HUES48 (cell line): ENCODE results near the gene KLF16.

ENCODE experiments used
- H3K27ac ChIP-seq: one replicate; pipeline ENCODE4 v1.7.0; 2013; ENCODE audit warnings: low read depth, low read length, inconsistent platforms
- H3K27me3 ChIP-seq: 2 replicates; pipeline ENCODE4 v1.6.1; 2013; ENCODE audit warnings: mild to moderate bottlenecking, low read length; ENCODE audit not compliant: control insufficient read depth, insufficient read depth
- H3K36me3 ChIP-seq: 2 replicates; pipeline ENCODE4 v1.6.1; 2013; ENCODE audit warnings: low read length; ENCODE audit not compliant: control insufficient read depth, insufficient read depth
- H3K4me1 ChIP-seq: 2 replicates; pipeline ENCODE4 v1.6.1; 2013; ENCODE audit warnings: mild to moderate bottlenecking, low read length; ENCODE audit not compliant: control insufficient read depth, insufficient read depth
- H3K4me3 ChIP-seq: 2 replicates; pipeline ENCODE4 v1.5.1; 2013; ENCODE audit warnings: mild to moderate bottlenecking, low read depth, low read length
- H3K9ac ChIP-seq: 2 replicates; pipeline ENCODE4 v1.6.1; 2013; ENCODE audit warnings: mild to moderate bottlenecking, low read depth, low read length, moderate library complexity
- H3K9me3 ChIP-seq: 2 replicates; pipeline ENCODE4 v1.6.1; 2013; ENCODE audit warnings: low read length; ENCODE audit not compliant: control insufficient read depth, insufficient read depth

Gene KLF16

DNA sequence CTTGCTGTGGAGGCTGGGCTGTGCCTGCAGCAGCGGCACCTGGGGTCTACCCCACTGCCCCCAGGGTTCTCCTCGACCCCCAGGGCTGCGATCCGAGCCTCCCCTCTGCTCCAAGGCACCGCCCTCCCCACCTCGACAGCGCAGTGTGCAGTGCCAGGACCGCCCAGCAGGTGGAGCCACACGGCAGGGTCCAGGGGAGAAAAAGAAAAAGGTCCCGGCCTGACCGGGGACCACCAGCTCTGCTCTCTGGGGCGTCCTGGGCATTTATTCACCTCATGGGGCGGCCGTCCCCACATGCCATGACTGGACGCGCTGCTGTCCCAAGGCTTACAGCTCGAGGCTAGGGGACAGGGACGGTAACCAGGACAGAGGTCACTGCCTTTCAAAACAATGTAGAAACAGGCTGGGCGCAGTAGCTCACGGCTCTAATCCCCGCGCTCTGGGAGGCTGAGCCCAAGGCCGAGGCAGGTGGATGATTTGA lies 25.7 kb downstream of the KLF16 start:
- H3K9me3 ChIP-seq: no peaks in the 10 kb centered on the region
- H3K27ac ChIP-seq: peak overlapping the region; percentile 47
- H3K27me3 ChIP-seq: no peaks in the 10 kb centered on the region
- H3K9ac ChIP-seq: peak overlapping the region; percentile 8; the same call in 1 of the 2 replicates
- H3K4me3 ChIP-seq: no peak overlapping the region
- no peaks in the 10 kb centered on the region for H3K4me1 ChIP-seq
- 0 out of 2 replicates have a peak, but pooled peaks cover 6% of the 10 kb centered on the region for H3K36me3 ChIP-seq

DNA sequence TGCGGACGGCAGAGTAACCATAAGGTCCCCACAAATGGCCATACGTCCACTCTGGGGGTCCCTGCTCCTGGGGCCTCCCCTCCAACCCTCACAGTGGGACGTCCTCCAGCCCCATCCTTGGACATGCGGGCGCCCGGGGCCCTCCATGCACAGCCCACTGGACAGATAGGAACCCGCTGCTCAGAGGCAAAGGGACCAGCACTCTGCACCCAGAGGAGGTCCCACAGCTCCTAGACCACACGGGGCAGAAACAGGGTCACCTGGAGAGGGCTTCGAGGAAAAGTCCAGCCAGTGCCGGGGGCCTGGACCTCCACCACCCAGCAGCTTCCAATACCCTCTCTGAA lies 26.2 kb downstream of the KLF16 start:
- Histone ChIP-seq H3K27me3 (no peaks in the 10 kb centered on the region), H3K9ac (no peak overlapping the region), H3K36me3 (0 out of 2 replicates have a peak, but pooled peaks cover 6% of the 10 kb centered on the region), H3K4me1 (no peaks in the 10 kb centered on the region), H3K4me3 (no peak overlapping the region), H3K27ac (no peak overlapping the region), H3K9me3 (no peaks in the 10 kb centered on the region)

DNA sequence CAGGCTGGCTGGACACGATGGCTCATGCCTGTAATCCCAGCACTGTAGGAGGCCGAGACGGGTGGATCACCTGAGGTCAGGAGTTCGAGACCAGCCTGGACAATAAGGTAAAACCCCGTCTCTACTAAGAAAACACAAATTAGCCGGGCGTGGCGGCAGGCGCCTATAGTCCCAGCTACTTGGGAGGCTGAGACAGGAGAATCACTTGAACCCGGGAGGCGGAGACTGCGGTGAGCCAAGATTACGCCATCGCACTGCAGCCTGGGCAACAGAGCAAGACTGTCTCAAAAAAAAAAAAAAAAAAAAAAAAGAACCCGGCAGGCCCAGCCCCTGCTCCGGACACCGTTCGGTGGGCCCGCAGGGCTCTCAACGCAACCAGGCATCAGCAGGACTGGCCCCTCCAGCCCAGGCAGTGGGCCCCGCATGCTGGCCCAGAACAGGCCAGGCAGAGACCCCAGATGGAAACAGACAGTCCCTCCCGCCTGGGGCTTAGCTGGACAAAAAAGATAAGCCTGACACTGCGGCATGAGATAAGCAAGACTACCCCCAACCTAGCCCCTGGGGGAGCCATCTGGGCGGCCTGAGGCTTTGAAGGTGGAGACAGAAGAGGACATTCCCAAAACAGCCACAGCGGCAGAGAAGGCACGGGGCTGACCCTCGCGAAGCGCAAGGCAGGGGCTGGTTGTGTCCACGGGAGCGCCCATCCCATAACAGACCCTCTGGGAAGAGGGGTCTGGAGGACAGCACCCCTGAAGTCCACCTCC lies 26.7 kb downstream of the KLF16 start:
- Histone ChIP-seq H3K27me3 (no peaks in the 10 kb centered on the region), H3K9ac (no peak overlapping the region), H3K9me3 (no peaks in the 10 kb centered on the region), H3K36me3 (0 out of 2 replicates have a peak, but pooled peaks cover 6% of the 10 kb centered on the region), H3K27ac (no peak overlapping the region), H3K4me3 (no peak overlapping the region), H3K4me1 (no peaks in the 10 kb centered on the region)

DNA sequence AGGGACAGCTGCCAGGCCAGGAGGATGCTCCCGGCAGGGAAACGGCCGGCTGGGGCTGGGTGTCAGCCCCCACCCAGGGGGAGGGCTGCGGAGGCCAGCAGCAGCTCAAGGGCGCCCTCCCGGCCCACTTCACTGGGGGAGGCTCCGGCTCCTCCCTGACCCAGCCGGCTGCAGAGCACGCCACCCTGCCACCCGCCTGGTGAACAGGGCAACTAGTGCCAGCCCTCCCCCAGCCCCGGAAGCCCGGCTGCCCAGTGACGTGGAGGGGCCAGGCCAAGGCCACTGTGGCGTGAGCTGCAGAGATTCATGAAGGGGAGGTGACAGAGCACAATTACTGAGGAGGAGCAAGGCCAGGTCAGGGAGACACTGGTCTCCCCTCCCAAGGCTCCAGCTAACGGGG lies 29.8 kb downstream of the KLF16 start:
- no peaks in the 10 kb centered on the region for H3K4me1 ChIP-seq
- no peak overlapping the region for H3K9ac ChIP-seq
- peaks cover 13% of the 10 kb centered on the region; the same call in 1 of the 2 replicates for H3K36me3 ChIP-seq
- no peaks in the 10 kb centered on the region for H3K27me3 ChIP-seq
- H3K27ac ChIP-seq: no peak overlapping the region
- no peak overlapping the region for H3K4me3 ChIP-seq
- no peaks in the 10 kb centered on the region for H3K9me3 ChIP-seq

DNA sequence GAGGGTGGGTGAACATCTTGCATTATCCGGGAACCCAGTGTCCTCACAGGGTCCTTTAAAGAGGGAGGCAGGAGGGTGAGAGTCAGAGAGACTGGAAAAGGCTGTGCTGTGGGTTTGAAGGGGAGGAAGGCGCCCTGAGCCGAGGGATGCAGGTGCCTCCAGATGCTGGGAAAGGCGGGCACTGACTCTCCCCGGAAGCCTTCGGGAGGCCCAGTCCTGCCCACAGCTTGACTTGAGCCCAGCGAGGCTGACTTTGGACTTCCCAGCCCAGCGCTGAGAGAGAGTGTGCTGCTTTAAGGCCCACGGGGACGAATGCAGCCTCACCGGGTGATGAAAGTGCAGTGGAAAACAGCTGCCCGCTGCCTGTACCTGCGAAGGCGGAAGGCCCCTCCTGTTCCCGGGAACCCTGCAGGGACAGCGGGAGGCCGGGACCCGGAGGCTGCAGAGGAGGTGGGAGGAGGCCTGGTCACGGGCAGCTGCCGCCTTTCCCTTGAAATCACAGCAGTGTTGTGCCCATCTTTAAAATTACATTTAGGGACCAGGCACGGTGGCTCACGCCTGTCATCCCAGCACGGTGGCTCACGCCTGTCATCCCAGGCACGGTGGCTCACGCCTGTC lies 31.2 kb downstream of the KLF16 start:
- peaks cover 16% of the 10 kb centered on the region; the same call in 1 of the 2 replicates for H3K36me3 ChIP-seq
- H3K27ac ChIP-seq: no peak overlapping the region
- H3K9ac ChIP-seq: no peak overlapping the region
- no peak overlapping the region for H3K4me3 ChIP-seq
- no peaks in the 10 kb centered on the region for H3K27me3 ChIP-seq
- H3K4me1 ChIP-seq: no peaks in the 10 kb centered on the region
- H3K9me3 ChIP-seq: no peaks in the 10 kb centered on the region

DNA sequence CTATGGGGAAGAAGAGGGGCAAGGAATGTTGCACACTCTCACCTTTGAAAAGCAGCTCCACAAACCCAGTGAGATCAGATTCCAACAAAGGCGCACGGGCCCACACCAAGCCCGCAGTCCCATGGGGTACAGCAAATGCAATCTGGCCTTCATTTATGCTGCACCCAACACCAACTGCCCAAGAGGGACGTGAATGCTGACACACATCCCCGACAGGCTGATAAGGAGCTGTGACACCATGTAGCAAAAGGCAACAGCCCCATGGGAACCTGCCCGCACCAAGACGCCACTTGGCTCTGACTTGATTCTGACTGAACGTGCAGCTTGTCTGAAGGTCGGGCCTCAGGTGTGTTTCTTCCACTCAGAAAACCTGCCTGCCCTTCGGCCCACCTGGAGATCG lies 32.4 kb downstream of the KLF16 start:
- H3K4me3 ChIP-seq: no peak overlapping the region
- peaks cover 3% of the 10 kb centered on the region; the same call in 1 of the 2 replicates for H3K4me1 ChIP-seq
- no peak overlapping the region for H3K9ac ChIP-seq
- H3K9me3 ChIP-seq: no peaks in the 10 kb centered on the region
- peaks cover 17% of the 10 kb centered on the region; the same call in 1 of the 2 replicates for H3K36me3 ChIP-seq
- no peak overlapping the region for H3K27ac ChIP-seq
- H3K27me3 ChIP-seq: no peaks in the 10 kb centered on the region

DNA sequence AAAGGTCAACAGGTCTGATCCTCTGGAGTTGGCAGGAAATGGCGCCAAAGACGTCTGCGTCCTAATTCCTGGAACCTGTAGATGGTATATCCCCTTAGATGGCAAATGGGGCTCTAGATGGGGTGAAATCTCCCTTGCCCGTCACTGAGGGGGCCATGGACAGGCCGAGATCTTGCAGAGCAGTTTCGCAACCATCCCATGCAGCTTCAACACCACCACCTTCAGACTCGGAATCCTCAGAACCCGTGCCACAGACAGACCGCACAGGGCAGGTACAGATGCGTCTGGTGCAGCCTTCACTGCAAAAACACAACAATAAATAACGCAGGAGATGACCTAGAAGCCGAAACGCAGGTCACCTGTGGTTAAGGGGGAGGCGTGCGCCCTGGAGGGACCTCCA lies 32.8 kb downstream of the KLF16 start:
- H3K36me3 ChIP-seq: peaks cover 21% of the 10 kb centered on the region; the same call in 1 of the 2 replicates
- H3K4me1 ChIP-seq: peaks cover 3% of the 10 kb centered on the region; the same call in 1 of the 2 replicates

DNA sequence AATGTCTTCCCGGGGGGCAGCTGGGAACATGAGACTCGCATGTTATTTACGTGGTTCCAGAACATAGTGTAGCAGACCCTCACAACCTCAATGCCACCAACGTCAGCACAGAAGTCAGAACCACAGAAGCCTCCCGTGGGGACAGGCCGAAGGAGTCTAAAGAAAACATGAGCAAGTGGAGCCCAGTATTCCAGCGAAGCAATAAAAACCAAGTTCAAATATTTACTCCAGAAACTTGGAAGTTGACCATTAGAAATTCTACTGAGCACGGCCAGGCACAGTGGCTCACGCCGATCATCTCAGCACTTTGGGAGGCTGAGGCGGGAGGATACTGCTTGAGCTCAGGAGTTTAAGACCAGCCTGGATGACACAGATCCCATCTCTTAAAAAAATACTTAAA lies 33.4 kb downstream of the KLF16 start:
- Histone ChIP-seq H3K4me1 (peaks cover 3% of the 10 kb centered on the region; the same call in 1 of the 2 replicates), H3K36me3 (peaks cover 21% of the 10 kb centered on the region; the same call in 1 of the 2 replicates), H3K27me3 (no peaks in the 10 kb centered on the region), H3K27ac (no peak overlapping the region), H3K9me3 (no peaks in the 10 kb centered on the region), H3K4me3 (no peak overlapping the region), H3K9ac (no peak overlapping the region)

More for the DNA sequence above, 32.8 kb downstream of the KLF16 start:
- no peak overlapping the region for H3K27ac ChIP-seq
- H3K9ac ChIP-seq: no peak overlapping the region
- no peaks in the 10 kb centered on the region for H3K9me3 ChIP-seq
- H3K27me3 ChIP-seq: no peaks in the 10 kb centered on the region
- H3K4me3 ChIP-seq: no peak overlapping the region

DNA sequence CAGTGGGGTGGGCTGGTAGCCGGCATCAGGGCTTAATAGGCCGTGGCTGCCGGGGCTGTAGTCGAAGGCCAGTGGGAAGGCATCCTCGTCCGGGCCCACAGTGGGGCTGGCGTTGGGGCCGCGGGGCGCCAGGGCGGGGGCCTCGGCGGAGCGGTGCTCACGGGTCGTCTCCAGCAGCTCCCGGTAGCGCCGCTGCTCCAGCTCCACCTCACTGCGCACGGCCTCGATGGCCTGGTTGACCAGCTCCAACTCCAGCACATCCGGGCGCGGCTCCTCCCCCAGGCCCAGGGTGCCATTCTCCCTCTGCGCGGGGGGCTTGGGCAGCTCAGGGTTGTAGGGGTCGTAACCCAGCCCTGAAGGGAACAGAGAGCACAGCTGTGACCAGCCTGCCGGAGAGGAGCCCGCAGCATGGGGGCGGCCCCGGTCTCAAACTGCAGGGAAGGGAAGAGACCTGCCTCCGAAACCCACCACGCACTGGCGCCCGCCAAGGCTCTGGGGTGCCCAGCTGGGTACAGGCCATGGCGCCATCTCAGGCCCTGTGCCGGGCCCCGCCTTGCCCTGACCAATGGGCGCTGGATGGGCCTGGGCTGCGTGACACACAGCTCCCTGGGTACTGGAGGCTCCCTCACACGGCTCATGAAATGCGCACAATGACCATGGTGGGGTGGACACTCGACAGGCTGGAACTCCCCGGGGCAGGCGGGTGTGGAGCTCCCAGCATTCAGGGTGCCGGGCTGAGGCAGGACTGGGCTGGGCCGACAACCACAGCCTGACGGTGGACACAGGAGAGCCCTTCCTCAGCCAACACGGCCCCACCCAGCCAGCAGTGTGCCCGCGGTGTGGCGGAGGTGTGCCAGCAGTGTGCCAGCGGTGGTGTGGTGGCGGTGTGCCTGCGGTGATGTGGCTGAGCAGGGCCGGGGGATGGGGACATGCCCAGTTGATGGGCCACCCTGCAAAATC lies 34.8 kb downstream of the KLF16 start:
- no peaks in the 10 kb centered on the region for H3K27me3 ChIP-seq
- no peak overlapping the region for H3K27ac ChIP-seq
- peaks cover 30% of the 10 kb centered on the region for H3K36me3 ChIP-seq
- no peaks in the 10 kb centered on the region for H3K9me3 ChIP-seq
- no peak overlapping the region for H3K4me3 ChIP-seq
- peaks cover 3% of the 10 kb centered on the region; the same call in 1 of the 2 replicates for H3K4me1 ChIP-seq
- H3K9ac ChIP-seq: no peak overlapping the region

DNA sequence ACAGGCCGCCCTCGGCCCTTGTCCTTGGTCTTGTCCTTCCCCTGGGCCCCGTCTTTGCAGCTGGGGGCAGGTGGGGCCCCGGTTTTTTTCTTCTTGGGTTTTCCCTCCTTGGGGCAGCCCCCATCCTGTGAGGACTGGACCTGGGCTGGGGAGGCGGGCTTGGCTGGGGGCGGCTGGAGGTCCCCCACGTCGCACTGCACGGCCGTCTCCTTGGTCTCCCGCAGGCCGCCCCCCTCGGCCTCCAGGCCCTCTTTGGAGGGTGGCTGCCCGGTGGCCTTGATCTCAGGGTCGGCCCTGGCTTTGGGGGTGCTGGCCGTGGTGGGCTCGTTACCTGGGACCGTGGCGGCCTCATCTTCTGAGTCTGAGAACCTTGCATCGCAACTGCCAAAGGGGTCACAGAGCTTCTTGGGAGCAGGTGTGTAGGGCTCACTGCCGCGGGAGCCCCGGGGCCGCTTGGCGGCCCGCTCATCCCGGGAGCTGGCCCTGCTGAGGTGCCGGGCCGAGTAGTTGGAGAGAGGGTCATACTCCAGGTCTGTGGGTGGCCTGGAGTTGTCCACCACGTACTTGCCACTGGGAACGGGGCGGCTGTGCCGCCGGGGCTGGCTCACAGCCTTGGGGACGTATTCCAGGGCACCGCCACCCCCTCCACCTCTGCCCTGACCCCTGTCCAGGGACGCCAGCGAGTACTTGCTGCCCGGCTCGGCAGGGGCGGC lies 35.7 kb downstream of the KLF16 start:
- Histone ChIP-seq H3K27me3 (no peaks in the 10 kb centered on the region), H3K9me3 (no peaks in the 10 kb centered on the region), H3K27ac (no peak overlapping the region), H3K9ac (no peak overlapping the region), H3K36me3 (peaks cover 38% of the 10 kb centered on the region), H3K4me1 (peaks cover 3% of the 10 kb centered on the region; the same call in 1 of the 2 replicates), H3K4me3 (no peak overlapping the region)
